ENCODE measurements around the gene HS3ST3B1.

The HS3ST3B1 gene

DNA sequence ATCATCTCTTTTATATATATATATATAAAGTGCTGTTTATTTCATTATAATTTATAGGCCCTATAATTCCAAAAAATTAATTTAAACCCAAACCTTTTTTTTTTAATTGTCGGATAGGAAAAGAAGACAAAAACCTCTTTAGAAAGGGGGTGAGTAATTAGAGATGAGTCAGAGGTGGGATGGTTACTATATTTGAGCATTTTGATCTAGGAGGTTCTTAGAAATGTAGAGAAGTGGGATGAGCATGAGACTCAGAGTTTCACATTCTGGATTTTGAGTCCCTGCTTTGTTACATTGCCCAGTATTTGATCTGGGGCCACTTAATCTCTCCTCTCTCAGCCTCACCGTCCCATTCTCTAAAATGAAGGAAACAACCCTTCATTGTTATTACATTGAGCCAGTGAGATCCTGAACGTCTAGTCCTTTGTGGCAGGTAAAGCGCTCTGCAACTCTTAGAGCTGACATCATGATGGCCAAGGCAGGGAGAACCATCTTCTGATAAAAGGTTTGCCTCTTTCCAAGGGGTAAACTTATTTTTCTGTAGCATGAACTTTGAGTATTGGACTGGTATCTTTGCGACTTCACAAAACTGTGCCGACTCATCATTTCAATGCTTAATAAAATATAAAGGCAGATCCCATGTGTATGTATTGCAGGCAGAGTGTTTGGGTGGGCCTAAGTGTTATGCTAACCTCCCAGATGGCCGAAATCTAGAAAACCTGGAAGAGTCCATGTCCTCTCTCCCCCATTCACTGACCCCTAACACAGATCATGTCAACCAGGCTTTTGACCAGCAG lies 21.3 kb downstream of the HS3ST3B1 start:
- DNase-seq = no peak

DNA sequence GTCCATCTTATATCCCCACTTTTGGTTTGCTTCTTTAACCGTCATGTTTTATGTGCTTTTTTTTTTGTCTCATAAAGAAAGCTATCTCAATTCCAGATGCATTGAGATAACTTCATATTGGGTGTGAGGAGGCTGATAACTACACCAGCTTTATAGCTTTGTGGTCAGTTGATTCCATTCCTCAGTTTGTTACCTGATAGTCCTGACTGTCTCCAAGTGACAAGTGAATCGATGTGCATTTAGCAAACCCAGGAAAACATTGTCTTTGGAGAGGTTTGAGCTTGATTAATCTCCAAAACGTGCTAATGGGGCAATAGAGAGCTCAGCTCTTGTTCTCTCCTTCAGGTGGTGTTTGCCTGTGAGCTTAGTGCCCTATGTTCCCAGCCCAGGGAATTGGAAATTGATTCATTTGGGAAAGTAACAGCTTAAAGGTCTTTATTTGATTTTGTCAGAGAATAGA lies 22.7 kb downstream of the HS3ST3B1 start:
- DNase-seq = no peak

DNA sequence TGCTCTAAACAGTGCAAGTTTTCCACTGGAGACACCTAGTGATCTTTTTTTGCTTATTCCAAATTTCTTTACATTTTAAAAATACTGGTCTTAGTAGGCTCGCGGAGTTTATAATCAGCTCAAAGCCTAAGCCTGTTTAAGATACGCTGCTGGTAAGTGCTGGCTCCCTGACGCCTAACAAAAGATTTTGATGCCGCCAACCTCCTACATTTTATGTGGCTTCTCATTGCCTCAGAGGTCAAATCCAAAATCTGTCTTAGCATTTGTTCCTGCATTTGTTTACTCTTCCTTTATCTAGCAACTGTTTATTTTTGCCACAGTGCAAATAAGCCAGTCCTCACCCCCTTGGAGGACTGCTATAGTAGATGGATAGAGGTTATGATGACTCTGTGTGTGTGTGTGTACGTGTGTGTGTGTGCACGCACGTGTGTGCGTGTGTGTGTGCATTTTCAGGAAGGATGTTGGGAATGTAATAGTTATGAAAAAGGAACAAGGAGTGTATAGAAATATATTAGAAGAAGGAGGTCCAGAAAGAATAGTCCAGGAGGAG lies 24.8 kb downstream of the HS3ST3B1 start:
- DNase-seq = no peak

DNA sequence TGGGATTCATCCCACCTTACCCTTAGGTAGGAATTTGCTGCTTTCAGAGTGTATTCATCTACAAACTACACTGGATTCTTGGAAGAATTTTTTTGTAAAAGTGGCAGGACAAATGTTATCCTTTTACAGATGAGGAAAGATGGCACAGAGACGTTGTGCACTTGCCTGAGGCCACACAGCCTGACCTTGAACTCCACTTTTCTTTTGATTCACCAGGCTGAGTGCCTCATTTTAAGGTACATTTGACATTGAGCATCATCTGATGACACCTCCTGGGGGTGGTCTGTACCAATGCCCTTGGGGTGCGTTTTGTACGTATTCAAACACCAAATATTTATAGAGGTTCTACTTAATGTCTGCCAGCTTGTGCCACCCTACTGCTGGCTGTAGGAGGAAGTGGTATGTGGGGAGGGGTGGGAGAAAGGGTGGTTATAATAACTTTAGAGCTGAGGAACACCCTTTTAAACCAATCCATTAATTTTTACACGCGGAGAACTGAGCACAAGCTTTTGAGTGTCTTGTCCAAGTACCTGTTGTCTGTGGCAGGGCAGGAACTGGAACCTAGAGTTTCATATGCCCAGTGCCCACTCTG lies 29.1 kb downstream of the HS3ST3B1 start:
- no peak for DNase-seq

DNA sequence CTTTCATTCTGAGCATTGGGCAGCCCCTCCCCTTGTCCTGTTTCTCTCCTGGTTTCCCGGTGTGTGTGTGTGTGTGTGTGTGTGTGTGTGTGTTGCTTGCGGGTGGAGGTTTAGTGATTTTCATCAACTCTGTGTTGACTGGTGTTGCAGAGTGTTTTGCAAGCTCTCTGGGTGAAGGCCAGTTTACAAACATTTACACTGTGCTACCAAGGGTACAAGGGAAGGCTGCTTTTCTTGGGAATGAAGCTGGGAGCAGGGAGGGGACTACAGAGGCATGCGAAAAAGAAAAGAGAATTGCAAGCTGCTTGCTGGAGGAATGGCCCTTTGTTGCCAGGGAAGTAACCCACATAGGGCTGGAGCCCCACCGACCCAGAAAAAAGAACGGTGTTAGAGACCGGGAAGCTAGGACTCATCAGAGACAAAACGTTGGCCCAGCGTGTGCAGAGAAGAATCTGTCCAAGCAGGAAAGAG lies 29.6 kb downstream of the HS3ST3B1 start:
- no peak for DNase-seq

DNA sequence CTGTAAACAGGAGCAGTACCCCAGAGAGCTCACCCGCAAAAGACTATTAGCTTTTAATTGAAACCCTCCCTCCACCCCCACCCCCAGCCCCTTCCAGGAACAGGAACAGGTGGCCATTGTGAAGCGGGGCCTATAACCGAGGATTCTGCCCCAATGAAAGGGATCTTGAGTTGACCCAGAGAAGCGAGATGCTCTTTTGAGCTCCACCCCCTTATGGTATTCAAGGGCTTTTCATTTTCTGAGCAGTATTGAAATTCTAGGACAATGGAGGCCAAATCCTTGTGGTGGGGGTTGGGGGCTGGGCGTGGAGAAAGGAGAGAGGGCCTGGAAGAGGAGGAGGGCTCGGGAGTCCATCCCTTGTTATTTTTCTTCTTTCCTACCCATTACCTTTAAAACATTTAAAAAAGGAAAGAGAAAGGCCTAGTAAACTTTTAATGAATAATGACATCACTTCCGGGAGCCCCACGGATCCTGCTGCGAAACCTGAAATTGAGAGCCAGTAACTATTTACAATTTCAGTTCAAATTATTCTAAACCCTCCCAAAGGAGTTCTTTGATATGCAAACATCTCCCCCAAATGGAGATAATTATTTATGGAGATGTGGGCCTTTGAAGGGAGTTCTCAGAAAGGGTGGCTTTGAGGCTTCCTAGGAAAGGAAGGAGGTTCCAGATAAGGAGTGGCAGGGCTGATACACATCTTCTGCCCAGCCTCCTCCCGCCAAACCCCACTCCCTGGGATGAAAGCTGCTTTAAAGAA lies 30.5 kb downstream of the HS3ST3B1 start:
- DNase-seq = no peak

DNA sequence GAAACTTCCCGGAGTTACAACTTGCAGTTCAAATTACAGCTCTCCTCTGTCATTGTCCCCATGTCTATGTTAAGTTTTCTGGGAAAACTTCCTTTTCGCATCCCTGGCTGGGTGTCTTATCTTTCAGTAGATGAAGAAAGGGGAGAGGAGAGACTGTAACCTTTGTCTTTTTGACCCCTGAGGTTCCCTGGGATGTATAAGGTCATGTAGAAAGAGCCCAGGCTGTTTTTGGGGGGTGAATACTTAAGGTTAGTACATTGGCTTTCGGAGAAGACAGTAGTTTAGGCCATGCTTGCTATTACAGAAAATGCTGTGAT lies 31.1 kb downstream of the HS3ST3B1 start:
- DNase-seq = no peak

DNA sequence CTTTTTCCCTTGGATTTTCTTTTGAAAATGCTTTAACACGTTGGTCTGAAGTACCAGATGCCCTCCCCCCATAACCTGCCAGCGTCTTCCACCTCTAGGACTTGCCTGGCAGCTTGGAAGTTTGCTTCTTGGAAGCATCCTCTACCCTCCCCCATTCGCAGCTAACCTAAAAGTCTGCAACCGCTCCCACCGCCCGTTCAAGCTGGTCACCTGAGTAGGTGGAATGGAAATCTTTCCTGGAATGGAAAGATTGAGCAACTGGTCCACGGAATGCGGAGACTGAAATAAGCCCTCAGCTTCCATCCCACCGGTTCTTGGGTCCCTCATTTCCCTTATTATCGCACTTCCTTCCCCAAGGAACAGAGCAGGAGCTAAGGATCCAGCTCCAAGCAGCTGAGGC lies 31.4 kb downstream of the HS3ST3B1 start:
- no peak for DNase-seq

DNA sequence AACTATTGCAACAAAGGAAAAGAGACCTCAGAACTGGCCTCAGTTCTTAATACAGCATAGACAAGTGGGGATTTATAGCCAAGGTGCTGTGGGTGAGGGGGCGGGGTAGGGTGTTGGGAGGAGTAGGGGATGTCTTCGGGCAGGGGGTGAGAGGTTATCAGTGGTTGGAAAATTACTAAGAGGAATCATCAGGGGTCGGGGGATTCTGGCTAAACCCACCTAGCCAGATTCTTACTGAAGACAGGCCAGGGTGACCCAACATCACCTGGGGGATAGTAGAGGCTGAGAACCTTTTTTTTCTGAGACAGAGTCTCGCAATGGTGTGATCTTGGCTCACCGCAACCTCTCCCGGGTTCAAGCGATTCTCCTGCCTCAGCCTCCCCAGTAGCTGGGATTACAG lies 32.6 kb downstream of the HS3ST3B1 start:
- no peak for DNase-seq

DNA sequence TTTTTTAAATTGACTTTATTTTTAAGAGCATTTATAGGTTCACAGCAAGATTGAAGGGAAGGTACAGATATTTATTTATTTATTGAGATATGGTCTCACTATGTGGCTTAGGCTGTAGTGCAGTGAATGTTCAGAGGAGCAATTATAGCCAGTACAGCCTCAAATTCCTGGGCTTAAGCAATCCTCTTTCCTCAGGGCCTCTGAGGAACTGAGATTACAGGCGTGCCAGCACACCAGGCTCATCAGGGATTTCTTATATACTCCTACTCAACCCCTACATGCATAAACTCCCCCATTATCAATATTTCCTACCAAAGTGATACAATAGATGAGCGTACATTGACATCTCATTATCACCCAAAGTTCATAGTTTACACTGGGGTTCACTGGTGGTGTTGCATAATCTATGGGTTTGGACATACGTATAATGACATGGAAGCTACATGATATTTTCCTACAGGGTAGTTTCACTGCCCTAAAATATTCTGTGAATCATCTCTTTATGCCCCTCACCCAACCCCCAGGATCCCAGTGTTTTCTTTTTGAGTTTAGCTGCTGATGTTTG lies 33.5 kb downstream of the HS3ST3B1 start:
- DNase-seq = no peak

DNA sequence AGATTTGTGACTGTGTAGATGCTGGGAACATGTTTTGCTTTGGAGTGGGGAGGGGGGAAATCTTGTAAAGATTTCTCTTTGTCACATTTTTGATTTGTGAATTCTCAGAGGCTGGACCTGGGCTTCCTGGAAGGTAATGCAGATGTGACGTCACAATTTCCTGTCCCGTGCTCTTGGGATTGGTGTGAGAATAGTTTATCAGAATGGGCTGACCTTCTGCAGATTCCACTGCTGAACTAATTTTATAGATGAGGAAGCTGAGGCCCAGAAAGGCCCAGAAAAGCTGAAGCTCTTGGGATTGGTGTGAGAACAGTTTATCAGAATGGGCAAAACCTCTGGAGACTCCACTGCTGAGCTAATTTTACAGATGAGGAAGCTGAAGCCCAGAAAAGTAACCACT lies 34.0 kb downstream of the HS3ST3B1 start:
- no peak for DNase-seq

DNA sequence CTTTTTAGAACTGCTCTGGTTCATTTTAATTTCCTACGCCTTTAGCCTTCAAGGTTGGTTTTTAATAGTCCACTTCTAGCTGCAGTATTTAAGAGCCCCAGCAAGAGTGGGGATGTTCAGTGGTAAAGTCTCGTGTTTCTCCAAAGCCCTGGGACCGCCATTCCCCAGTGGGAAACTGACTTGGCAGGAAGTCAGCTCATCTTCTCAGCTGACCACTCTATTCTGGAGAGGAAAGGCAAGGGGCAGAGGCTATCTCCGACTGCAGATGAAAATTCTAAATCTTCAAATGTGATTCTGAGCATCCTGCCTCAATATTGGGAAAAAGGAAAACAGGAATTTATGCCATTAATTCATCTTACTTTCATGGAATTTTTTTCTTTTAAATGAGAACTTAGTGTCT lies 35.5 kb downstream of the HS3ST3B1 start:
- no peak for DNase-seq

DNA sequence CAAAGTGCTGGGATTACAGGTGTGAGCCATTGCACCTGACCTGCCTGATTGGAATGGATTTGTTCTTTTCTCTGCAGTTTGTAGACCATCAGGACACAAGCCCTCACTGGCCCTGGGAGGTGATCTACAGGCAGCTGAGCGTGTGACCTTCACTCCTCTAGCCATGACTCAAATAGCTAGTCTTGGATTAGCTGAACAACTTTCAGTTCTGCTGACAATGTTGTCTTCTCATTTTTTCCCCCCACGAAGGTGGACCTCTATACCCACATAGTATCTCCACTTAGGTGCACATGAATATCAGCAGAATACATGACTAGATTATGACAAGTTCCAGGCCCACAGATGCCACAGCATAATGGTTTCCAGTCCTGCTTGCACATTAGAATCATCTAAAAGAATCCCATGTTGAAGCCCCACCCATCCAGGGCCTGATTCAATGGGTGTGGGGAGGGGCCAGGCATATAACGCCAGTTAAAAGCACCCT lies 36.8 kb downstream of the HS3ST3B1 start:
- no peak for DNase-seq

DNA sequence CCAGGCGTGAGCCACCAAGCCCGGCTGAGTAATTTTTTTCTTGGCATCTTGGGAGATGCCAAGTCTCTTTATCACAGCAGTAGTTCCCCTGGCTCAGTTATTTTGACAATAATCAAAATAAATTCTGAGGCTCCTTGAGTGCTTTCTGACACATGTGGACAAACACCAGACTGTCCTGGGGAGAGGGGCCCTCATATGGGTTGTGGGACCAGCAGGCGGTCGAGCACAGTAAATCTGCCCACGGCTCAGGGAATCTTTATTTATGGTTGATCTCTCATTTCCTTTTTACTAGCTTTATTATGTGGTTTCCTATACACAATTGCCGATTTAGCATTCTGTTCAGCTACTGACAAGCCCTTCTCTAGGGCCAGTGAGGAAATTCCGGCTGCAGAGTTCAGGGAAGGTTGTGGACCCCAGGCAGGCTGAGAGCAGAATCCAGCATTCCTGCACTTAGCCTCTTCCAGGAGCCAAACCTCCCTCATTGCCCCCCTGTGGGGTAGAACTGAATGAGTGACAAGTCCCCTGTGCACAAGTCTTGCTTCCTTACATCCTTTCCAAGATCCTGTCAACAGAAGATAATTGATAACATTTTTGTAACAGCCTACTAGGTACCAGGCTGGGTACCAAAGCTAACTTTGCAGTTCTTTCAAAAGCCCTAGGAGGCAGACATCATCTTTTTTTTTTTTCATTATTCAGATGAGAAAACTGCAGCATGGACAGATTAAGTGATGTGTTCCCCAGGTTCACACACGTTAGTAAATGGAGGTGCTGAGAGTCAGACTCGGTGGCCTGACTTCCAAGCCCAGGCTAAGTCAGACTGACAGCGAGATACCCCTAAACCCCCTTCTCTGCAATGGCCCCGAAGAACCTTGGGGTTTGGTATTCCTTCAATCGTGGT lies 40.2 kb downstream of the HS3ST3B1 start:
- no peak for DNase-seq

DNA sequence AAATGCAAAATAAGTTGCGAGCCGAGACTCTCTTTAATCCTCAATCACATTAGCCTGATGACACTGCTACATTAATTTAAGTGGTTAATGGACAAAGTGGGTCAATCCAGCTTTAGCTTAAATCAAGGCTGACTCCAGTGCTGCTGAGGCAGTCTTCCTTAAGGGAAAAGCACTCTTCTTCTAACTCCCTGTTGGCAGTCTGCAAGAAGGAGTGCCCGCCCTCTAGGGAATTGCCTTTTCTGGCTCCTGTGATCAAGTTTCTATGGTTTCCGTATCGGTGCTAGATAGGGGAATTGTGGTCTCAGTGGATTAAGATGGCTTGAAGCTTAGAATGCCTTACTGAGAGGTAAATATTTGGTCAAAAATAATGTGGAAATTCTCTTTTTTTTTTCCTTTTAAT lies 41.0 kb downstream of the HS3ST3B1 start:
- DNase-seq = no peak

DNA sequence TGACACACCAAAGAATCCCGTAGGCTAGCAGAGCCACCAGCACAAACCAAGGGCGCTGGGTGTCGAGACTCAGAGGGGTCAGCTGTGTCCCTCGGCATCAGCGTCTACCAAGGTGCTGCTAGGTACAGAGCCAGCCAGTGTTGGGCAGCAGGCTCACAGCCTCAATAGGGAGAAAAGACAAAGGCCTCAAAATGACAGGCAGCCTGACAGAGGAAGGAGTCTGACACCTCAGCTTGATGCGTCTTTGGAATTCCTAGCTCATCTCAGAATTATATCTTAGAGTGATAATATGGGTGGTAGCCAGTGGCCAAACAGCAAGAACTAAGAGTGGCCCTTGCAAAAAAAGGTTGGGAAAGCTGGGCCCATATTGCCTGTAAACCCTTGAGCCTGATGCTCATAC lies 45.9 kb downstream of the HS3ST3B1 start:
- no peak for DNase-seq

DNA sequence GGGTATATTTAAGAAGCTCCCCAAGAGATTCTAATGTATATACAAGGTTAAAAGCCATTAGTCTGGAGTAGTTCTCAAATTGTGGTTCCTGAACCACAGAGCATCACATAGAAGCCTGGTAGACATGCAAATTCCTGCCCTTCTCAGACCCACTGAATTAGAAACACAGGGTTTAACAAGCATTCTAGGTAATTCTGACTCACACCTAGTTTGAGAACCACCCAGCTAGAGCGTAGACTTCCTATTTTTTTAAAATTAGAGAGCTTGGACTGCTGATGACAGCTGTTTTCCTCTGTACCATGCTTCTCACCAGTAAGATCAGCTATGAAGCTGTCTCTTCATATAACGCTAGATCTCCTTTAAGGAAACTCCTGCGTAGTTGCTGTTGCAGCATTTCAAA lies 50.6 kb downstream of the HS3ST3B1 start:
- DNase-seq = no peak

DNA sequence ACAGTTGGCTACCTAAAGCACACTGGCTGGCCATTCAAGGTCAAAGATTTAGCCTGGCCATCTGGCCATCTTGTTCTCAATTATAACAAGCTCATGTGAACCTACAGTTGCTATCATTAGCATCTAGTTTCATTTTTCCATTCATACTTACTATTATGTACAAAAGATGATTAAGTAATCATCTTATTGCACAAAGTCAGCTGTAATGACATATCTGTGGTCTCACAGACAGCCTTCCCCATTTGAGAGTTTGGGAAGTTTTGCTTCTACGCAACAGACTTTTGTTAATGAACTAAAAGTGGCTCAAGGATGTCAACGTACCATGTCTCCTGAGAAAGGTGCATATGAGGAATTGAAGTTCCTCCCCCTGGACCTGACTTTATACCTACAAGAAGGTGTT lies 51.3 kb downstream of the HS3ST3B1 start:
- no peak for DNase-seq

DNA sequence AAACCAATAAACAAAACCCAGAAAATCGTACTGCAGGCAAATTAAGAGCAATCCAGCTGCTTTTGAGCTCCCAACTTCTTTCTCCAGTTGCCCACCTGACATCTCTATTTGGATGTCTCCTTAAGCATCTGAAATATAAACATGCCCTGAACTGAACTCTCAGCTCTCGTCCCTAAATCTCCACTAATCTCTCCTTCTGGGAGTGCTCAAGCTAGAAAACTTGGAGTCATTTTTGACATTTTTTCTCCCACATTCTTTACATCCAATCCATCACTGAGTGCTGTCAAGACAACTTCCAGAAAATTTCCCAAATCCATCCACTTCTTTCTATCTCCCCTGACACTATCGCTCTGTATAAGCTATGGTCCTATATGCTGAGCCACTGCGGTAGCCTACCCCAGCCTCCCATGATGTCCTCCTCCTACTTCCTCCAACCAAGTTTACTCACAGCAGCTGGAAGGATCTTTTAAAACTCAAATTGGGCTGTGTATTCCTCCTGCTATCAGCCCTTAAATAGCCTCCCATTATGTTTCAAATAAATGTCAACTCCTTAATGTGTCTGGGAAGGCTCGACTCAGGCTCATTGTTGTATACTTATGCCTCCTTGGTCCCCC lies 53.1 kb downstream of the HS3ST3B1 start:
- DNase-seq = no peak

DNA sequence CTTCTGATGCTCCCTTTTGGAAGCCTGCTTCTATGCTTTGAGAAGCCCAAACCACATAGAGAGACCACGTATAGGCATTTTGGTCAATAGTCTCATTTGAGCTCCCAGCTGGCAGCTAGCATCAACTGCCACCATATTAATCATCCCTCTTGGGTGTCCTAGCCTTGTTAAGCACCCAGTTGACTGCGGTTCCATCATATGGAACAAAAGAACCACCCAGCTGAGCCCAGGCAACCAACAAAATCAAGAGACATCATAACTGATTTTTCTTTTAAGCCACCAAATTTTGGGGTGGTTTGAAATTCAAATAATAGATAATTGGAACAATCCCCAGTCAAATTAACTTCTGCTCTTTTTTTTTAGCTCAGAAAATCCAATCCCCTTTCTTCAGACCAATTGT lies 53.9 kb downstream of the HS3ST3B1 start:
- DNase-seq = no peak

DNA sequence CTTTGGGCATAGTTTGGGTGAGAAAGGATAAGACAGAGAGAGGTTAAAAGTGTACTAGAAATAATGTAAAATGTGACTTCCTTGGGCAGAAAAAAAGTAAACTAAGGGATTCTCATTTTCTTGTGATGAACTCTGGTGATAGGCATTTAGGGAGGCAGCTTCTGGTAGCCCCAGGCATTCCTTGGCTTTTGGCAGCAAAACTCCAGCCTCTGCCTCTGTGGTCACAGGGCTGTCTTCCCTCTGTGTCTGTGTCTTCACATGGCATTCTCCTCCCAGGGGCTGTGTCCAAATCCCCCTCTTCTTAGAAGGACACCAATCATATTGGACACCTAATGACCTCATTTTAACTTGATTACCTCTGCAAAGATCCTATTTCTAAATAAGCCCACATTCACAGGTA lies 54.7 kb downstream of the HS3ST3B1 start:
- no peak for DNase-seq

Measured in DMS53 (cell line).